Activated naive CD4-positive, alpha-beta T cell treated with anti-CD3 and anti-CD28 coated beads, Interleukin-2, amount 50 U/mL, for 24 hours (primary cell): Measurements from ENCODE around the gene PTPN3.

Experiments
- H3K27ac Mint-ChIP-seq: one replicate; pipeline ENCODE4 v1.8.0; 2021; ENCODE audit warnings: mild to moderate bottlenecking, mixed read lengths
- H3K27me3 Mint-ChIP-seq: one replicate; pipeline ENCODE4 v1.8.0; 2021; ENCODE audit warnings: mixed read lengths
- H3K36me3 Mint-ChIP-seq: one replicate; pipeline ENCODE4 v1.8.0; 2021; ENCODE audit warnings: mixed read lengths
- H3K4me1 Mint-ChIP-seq: one replicate; pipeline ENCODE4 v1.8.0; 2021; ENCODE audit warnings: mixed read lengths
- H3K4me3 Mint-ChIP-seq: one replicate; pipeline ENCODE4 v1.8.0; 2021; ENCODE audit warnings: mild to moderate bottlenecking, mixed read lengths
- H3K9me3 Mint-ChIP-seq: one replicate; pipeline ENCODE4 v1.8.0; 2021; ENCODE audit warnings: mixed read lengths

The PTPN3 gene

GRCh38 chr9:109471475-109472393, 26.4 kb downstream of the PTPN3 start:
- H3K36me3 Mint-ChIP-seq, result no peaks in the 10 kb centered on the region
- H3K4me1 Mint-ChIP-seq, result no peaks in the 10 kb centered on the region
- H3K9me3 Mint-ChIP-seq, result no peaks in the 10 kb centered on the region
- no peak overlapping the region for H3K27ac Mint-ChIP-seq
- peaks cover 5% of the 10 kb centered on the region for H3K27me3 Mint-ChIP-seq
- no peak overlapping the region for H3K4me3 Mint-ChIP-seq

GRCh38 chr9:109469646-109470358, 28.3 kb downstream of the PTPN3 start:
- peaks cover 5% of the 10 kb centered on the region for H3K27me3 Mint-ChIP-seq
- no peak overlapping the region for H3K4me3 Mint-ChIP-seq
- H3K36me3 Mint-ChIP-seq, result no peaks in the 10 kb centered on the region
- no peaks in the 10 kb centered on the region for H3K9me3 Mint-ChIP-seq
- H3K27ac Mint-ChIP-seq, result no peak overlapping the region
- no peaks in the 10 kb centered on the region for H3K4me1 Mint-ChIP-seq

GRCh38 chr9:109468927-109469326, 29.2 kb downstream of the PTPN3 start:
- H3K36me3 Mint-ChIP-seq, result no peaks in the 10 kb centered on the region
- no peaks in the 10 kb centered on the region for H3K9me3 Mint-ChIP-seq
- H3K27me3 Mint-ChIP-seq, result peaks cover 6% of the 10 kb centered on the region
- no peak overlapping the region for H3K27ac Mint-ChIP-seq
- H3K4me1 Mint-ChIP-seq, result no peaks in the 10 kb centered on the region
- H3K4me3 Mint-ChIP-seq, result no peak overlapping the region

- no peak overlapping the region for H3K27ac Mint-ChIP-seq
- no peaks in the 10 kb centered on the region for H3K9me3 Mint-ChIP-seq
- H3K4me3 Mint-ChIP-seq, result no peak overlapping the region
Observed at GRCh38 chr9:109467936-109468335, 30.2 kb downstream of the PTPN3 start.

GRCh38 chr9:109466623-109467590, 31.2 kb downstream of the PTPN3 start:
- Mint-ChIP-seq H3K27me3 (peaks cover 3% of the 10 kb centered on the region), H3K36me3 (no peaks in the 10 kb centered on the region)

More at GRCh38 chr9:109467936-109468335, 30.2 kb downstream of the PTPN3 start:
- Mint-ChIP-seq H3K4me1 (no peaks in the 10 kb centered on the region), H3K27me3 (peaks cover 5% of the 10 kb centered on the region), H3K36me3 (no peaks in the 10 kb centered on the region)

GRCh38 chr9:109463924-109464625, 34.0 kb downstream of the PTPN3 start:
- peaks cover 5% of the 10 kb centered on the region for H3K27me3 Mint-ChIP-seq
- no peaks in the 10 kb centered on the region for H3K36me3 Mint-ChIP-seq
- H3K9me3 Mint-ChIP-seq, result no peaks in the 10 kb centered on the region
- no peak overlapping the region for H3K27ac Mint-ChIP-seq
- no peak overlapping the region for H3K4me3 Mint-ChIP-seq
- no peaks in the 10 kb centered on the region for H3K4me1 Mint-ChIP-seq

More at GRCh38 chr9:109466623-109467590, 31.2 kb downstream of the PTPN3 start:
- no peaks in the 10 kb centered on the region for H3K4me1 Mint-ChIP-seq
- H3K4me3 Mint-ChIP-seq, result no peak overlapping the region
- H3K27ac Mint-ChIP-seq, result no peak overlapping the region
- no peaks in the 10 kb centered on the region for H3K9me3 Mint-ChIP-seq

GRCh38 chr9:109460576-109460975, 37.5 kb downstream of the PTPN3 start:
- Mint-ChIP-seq H3K9me3 (no peaks in the 10 kb centered on the region), H3K4me3 (no peak overlapping the region), H3K27ac (no peak overlapping the region), H3K27me3 (peaks cover 13% of the 10 kb centered on the region), H3K36me3 (no peaks in the 10 kb centered on the region), H3K4me1 (no peaks in the 10 kb centered on the region)

GRCh38 chr9:109459423-109459822, 38.7 kb downstream of the PTPN3 start:
- H3K27me3 Mint-ChIP-seq, result peaks cover 12% of the 10 kb centered on the region
- H3K4me1 Mint-ChIP-seq, result no peaks in the 10 kb centered on the region
- H3K36me3 Mint-ChIP-seq, result no peaks in the 10 kb centered on the region
- no peak overlapping the region for H3K4me3 Mint-ChIP-seq
- no peaks in the 10 kb centered on the region for H3K9me3 Mint-ChIP-seq
- H3K27ac Mint-ChIP-seq, result no peak overlapping the region

- H3K4me3 Mint-ChIP-seq, result no peak overlapping the region
- H3K9me3 Mint-ChIP-seq, result no peaks in the 10 kb centered on the region
- H3K27ac Mint-ChIP-seq, result no peak overlapping the region
- no peaks in the 10 kb centered on the region for H3K36me3 Mint-ChIP-seq
- no peaks in the 10 kb centered on the region for H3K4me1 Mint-ChIP-seq
- peaks cover 13% of the 10 kb centered on the region for H3K27me3 Mint-ChIP-seq
Observed at GRCh38 chr9:109458453-109459211, 39.5 kb downstream of the PTPN3 start.

- Mint-ChIP-seq H3K4me1 (no peaks in the 10 kb centered on the region), H3K4me3 (no peak overlapping the region), H3K36me3 (no peaks in the 10 kb centered on the region), H3K9me3 (no peaks in the 10 kb centered on the region), H3K27ac (no peak overlapping the region), H3K27me3 (peaks cover 13% of the 10 kb centered on the region)
Observed at GRCh38 chr9:109456811-109457210, 41.3 kb downstream of the PTPN3 start.

- H3K4me1 Mint-ChIP-seq, result no peaks in the 10 kb centered on the region
- peaks cover 14% of the 10 kb centered on the region for H3K27me3 Mint-ChIP-seq
- H3K36me3 Mint-ChIP-seq, result no peaks in the 10 kb centered on the region
- no peaks in the 10 kb centered on the region for H3K9me3 Mint-ChIP-seq
- no peak overlapping the region for H3K4me3 Mint-ChIP-seq
- no peak overlapping the region for H3K27ac Mint-ChIP-seq
Observed at GRCh38 chr9:109455861-109456260, 42.2 kb downstream of the PTPN3 start.

- Mint-ChIP-seq H3K36me3 (no peaks in the 10 kb centered on the region), H3K27me3 (peaks cover 15% of the 10 kb centered on the region), H3K9me3 (no peaks in the 10 kb centered on the region), H3K4me3 (no peak overlapping the region), H3K4me1 (no peaks in the 10 kb centered on the region), H3K27ac (no peak overlapping the region)
Observed at GRCh38 chr9:109455391-109455790, 42.7 kb downstream of the PTPN3 start.

- Mint-ChIP-seq H3K27ac (no peak overlapping the region), H3K27me3 (peaks cover 16% of the 10 kb centered on the region), H3K4me3 (no peak overlapping the region), H3K9me3 (no peaks in the 10 kb centered on the region), H3K36me3 (no peaks in the 10 kb centered on the region), H3K4me1 (no peaks in the 10 kb centered on the region)
Observed at GRCh38 chr9:109454601-109455155, 43.4 kb downstream of the PTPN3 start.

- H3K4me3 Mint-ChIP-seq, result no peak overlapping the region
- H3K27me3 Mint-ChIP-seq, result peaks cover 16% of the 10 kb centered on the region
- H3K27ac Mint-ChIP-seq, result no peak overlapping the region
- H3K9me3 Mint-ChIP-seq, result no peaks in the 10 kb centered on the region
- no peaks in the 10 kb centered on the region for H3K36me3 Mint-ChIP-seq
- no peaks in the 10 kb centered on the region for H3K4me1 Mint-ChIP-seq
Observed at GRCh38 chr9:109454041-109454440, 44.1 kb downstream of the PTPN3 start.
